Neuronal stem cell (in vitro differentiated cells): Measurements from ENCODE around the gene PLXNA4.

Experiments
- DNase-seq: peaks from one replicate; pipeline ENCODE4 v3.0.0-alpha.2; 2013; ENCODE audit warnings: low spot score
- H2AFZ ChIP-seq: one replicate; pipeline ENCODE4 v1.6.1; 2013; ENCODE audit warnings: mild to moderate bottlenecking, low read length, inconsistent platforms
- H2AK5ac ChIP-seq: 2 replicates; pipeline ENCODE4 v1.6.1; 2013; ENCODE audit warnings: low read depth, mild to moderate bottlenecking, inconsistent platforms, low read length, moderate library complexity, mixed read lengths
- H2BK120ac ChIP-seq: 2 replicates; pipeline ENCODE4 v1.6.1; 2013; ENCODE audit warnings: low read depth, mild to moderate bottlenecking, inconsistent platforms, low read length, moderate library complexity, mixed read lengths
- H2BK12ac ChIP-seq: one replicate; pipeline ENCODE4 v1.6.1; 2013; ENCODE audit warnings: low read length, inconsistent platforms
- H2BK15ac ChIP-seq: 2 replicates; pipeline ENCODE4 v1.6.1; 2013; ENCODE audit warnings: mild to moderate bottlenecking, low read length, inconsistent platforms, mixed read lengths
- H2BK5ac ChIP-seq: one replicate; pipeline ENCODE4 v1.6.1; 2013; ENCODE audit warnings: inconsistent platforms, mild to moderate bottlenecking, low read length, moderate library complexity
- H3K14ac ChIP-seq: one replicate; pipeline ENCODE4 v1.6.1; 2013; ENCODE audit warnings: low read length, inconsistent platforms
- H3K18ac ChIP-seq: 2 replicates; pipeline ENCODE4 v1.6.1; 2013; ENCODE audit warnings: low read length, inconsistent platforms
- H3K23ac ChIP-seq: 2 replicates; pipeline ENCODE4 v1.6.1; 2013; ENCODE audit warnings: low read depth, mild to moderate bottlenecking, mixed read lengths, low read length, inconsistent platforms; ENCODE audit not compliant: poor library complexity
- H3K27ac ChIP-seq: replicated peaks from 3 replicates; pipeline ENCODE4 v1.5.1; 2013; ENCODE audit warnings: low read length, inconsistent platforms
- H3K27me3 ChIP-seq, 3 experiments: 2 replicates each; pipeline ENCODE4 v1.6.1; 2013; ENCODE audit warnings: low read length in 3 of 3, mild to moderate bottlenecking in 2 of 3, inconsistent platforms in 1 of 3, low read depth in 1 of 3, mixed read lengths in 1 of 3, moderate library complexity in 1 of 3; ENCODE audit not compliant: control insufficient read depth in 3 of 3, insufficient read depth in 3 of 3
- H3K36me3 ChIP-seq, 2 donors: replicated peaks in 1 of 2; 2 replicates each; pipeline ENCODE4 v1.6.1; 2013; ENCODE audit warnings: low read length in 2 of 2; ENCODE audit not compliant: control insufficient read depth in 2 of 2, insufficient read depth in 2 of 2
- H3K4ac ChIP-seq: 2 replicates; pipeline ENCODE4 v1.6.1; 2013; ENCODE audit warnings: inconsistent platforms, mild to moderate bottlenecking, low read length, moderate library complexity
- H3K4me1 ChIP-seq, 2 donors: 1 replicate in 1 of 2; 2 replicates in 1 of 2; pipeline ENCODE4 v1.6.1; 2013; ENCODE audit warnings: low read length in 2 of 2, low read depth in 1 of 2; ENCODE audit not compliant: control insufficient read depth in 2 of 2, insufficient read depth in 1 of 2
- H3K4me2 ChIP-seq: one replicate; pipeline ENCODE4 v1.6.1; 2013; ENCODE audit warnings: mild to moderate bottlenecking, low read length, inconsistent platforms; ENCODE audit not compliant: insufficient read depth, poor library complexity, severe bottlenecking
- H3K4me3 ChIP-seq, 2 donors: 2 replicates each; pipeline ENCODE4 v1.5.1; 2013; ENCODE audit warnings: low read length in 2 of 2, mild to moderate bottlenecking in 2 of 2, inconsistent platforms in 1 of 2, moderate library complexity in 1 of 2
- H3K79me1 ChIP-seq: one replicate; pipeline ENCODE4 v1.6.1; 2013; ENCODE audit warnings: low read depth, mild to moderate bottlenecking, inconsistent platforms, low read length, moderate library complexity
- H3K9ac ChIP-seq: one replicate; pipeline ENCODE4 v1.6.1; 2013; ENCODE audit warnings: mild to moderate bottlenecking, low read depth, low read length, inconsistent platforms; ENCODE audit not compliant: poor library complexity
- H3K9me3 ChIP-seq, 2 donors: replicated peaks in 1 of 2; 2 replicates each; pipeline versions ENCODE3 to v1.6.1; 2013; ENCODE audit warnings: low read length in 2 of 2, mild to moderate bottlenecking in 2 of 2, inconsistent platforms in 1 of 2, low read depth in 1 of 2, mixed read lengths in 1 of 2, moderate library complexity in 1 of 2; ENCODE audit not compliant: control insufficient read depth in 2 of 2, insufficient read depth in 1 of 2
- H4K8ac ChIP-seq: one replicate; pipeline ENCODE4 v1.6.1; 2013; ENCODE audit warnings: low read depth, mild to moderate bottlenecking, inconsistent platforms, low read length, moderate library complexity
- H4K91ac ChIP-seq: one replicate; pipeline ENCODE4 v1.6.1; 2013; ENCODE audit warnings: low read length, low read depth, mild to moderate bottlenecking, inconsistent platforms; ENCODE audit not compliant: poor library complexity
- WGBS, 2 donors: extraction: QIAGEN DNeasy Blood & Tissue Kit; methylation state at CpG; one replicate each; pipeline ENCODE4 v1.1.7; 2013; ENCODE audit warnings: missing lambda C conversion rate in 2 of 2, mixed read lengths in 1 of 2; ENCODE audit not compliant: insufficient read length in 2 of 2, insufficient replicate concordance in 1 of 2; ENCODE audit errors: extremely low coverage in 2 of 2; 5-methylcytosine and 5-hydroxymethylcytosine counted together

PLXNA4 gene

GRCh38 chr7:132295175-132295574 lies 281.1 kb downstream of the PLXNA4 start:
- Histone ChIP-seq H3K36me3 (no peaks in the 10 kb centered on the region), H2BK120ac (no peak overlapping the region), H2BK5ac (no peak overlapping the region), H3K14ac (no peak overlapping the region), H3K9me3 (peaks cover 0 to 2% of the 10 kb centered on the region in 2 donors), H2BK12ac (no peak overlapping the region), H3K18ac (no peak overlapping the region), H3K4ac (no peak overlapping the region), H2AK5ac (no peak overlapping the region), H3K79me1 (no peaks in the 10 kb centered on the region), H2AFZ (no peak overlapping the region), H3K4me1 (no peaks in the 10 kb centered on the region), H3K4me2 (no peak overlapping the region), H3K23ac (no peak overlapping the region), H4K8ac (no peak overlapping the region), H3K9ac (no peak overlapping the region), H2BK15ac (no peak overlapping the region), H3K27ac (no peak overlapping the region), H3K27me3 (no peaks in the 10 kb centered on the region), H4K91ac (no peak overlapping the region), H3K4me3 (no peak overlapping the region)
- no CpG with 5 or more reads among the region's 3 CpGs for WGBS, 2 donors
- no peak for DNase-seq

- no peaks in the 10 kb centered on the region for H3K79me1 ChIP-seq
- peaks cover 0 to 2% of the 10 kb centered on the region in 2 donors for H3K9me3 ChIP-seq
- no peak overlapping the region for H4K91ac ChIP-seq
- H4K8ac ChIP-seq = no peak overlapping the region
- no peak overlapping the region for H2BK15ac ChIP-seq
- H2BK5ac ChIP-seq = no peak overlapping the region
- no peaks in the 10 kb centered on the region for H3K36me3 ChIP-seq
- no peak overlapping the region for H2BK12ac ChIP-seq
- no peak overlapping the region for H3K23ac ChIP-seq
- H3K14ac ChIP-seq = no peak overlapping the region
- no peak overlapping the region for H3K4me2 ChIP-seq
- no peak overlapping the region for H2AFZ ChIP-seq
- DNase-seq = no peak
- no peak overlapping the region for H3K4me3 ChIP-seq
- H3K9ac ChIP-seq = no peak overlapping the region
- no peak overlapping the region for H3K18ac ChIP-seq
- H3K4ac ChIP-seq = no peak overlapping the region
- H2AK5ac ChIP-seq = no peak overlapping the region
- H3K27me3 ChIP-seq = no peaks in the 10 kb centered on the region
- no peak overlapping the region for H3K27ac ChIP-seq
- H3K4me1 ChIP-seq = no peaks in the 10 kb centered on the region
- no CpG with 5 or more reads among the region's 4 CpGs for WGBS, 2 donors
- H2BK120ac ChIP-seq = no peak overlapping the region
These were observed 283.5 kb downstream of the PLXNA4 start for GRCh38 chr7:132292803-132293202.

GRCh38 chr7:132291481-132291880 lies 284.8 kb downstream of the PLXNA4 start:
- Histone ChIP-seq H2BK120ac (no peak overlapping the region), H3K27me3 (no peaks in the 10 kb centered on the region), H2BK12ac (no peak overlapping the region), H3K14ac (no peak overlapping the region), H3K23ac (no peak overlapping the region), H3K4me2 (no peak overlapping the region), H3K4me1 (no peaks in the 10 kb centered on the region), H3K27ac (no peak overlapping the region), H2BK15ac (no peak overlapping the region), H2BK5ac (no peak overlapping the region), H2AFZ (no peak overlapping the region), H3K18ac (no peak overlapping the region), H3K4me3 (no peak overlapping the region), H2AK5ac (no peak overlapping the region), H3K9me3 (no peaks in the 10 kb centered on the region), H4K91ac (no peak overlapping the region), H3K79me1 (no peaks in the 10 kb centered on the region), H3K4ac (no peak overlapping the region), H4K8ac (no peak overlapping the region), H3K36me3 (no peaks in the 10 kb centered on the region), H3K9ac (no peak overlapping the region)
- WGBS, 2 donors = no CpG with 5 or more reads among the region's 1 CpG
- no peak for DNase-seq

GRCh38 chr7:132290021-132290420 lies 286.2 kb downstream of the PLXNA4 start:
- Histone ChIP-seq H3K27me3 (no peaks in the 10 kb centered on the region), H3K27ac (no peak overlapping the region), H3K4me3 (no peak overlapping the region), H2AK5ac (no peak overlapping the region), H4K91ac (no peak overlapping the region), H3K79me1 (no peaks in the 10 kb centered on the region), H3K36me3 (no peaks in the 10 kb centered on the region), H3K14ac (no peak overlapping the region), H3K9me3 (no peaks in the 10 kb centered on the region), H2BK15ac (no peak overlapping the region), H3K23ac (no peak overlapping the region), H3K4me2 (no peak overlapping the region), H2BK120ac (no peak overlapping the region), H3K4ac (no peak overlapping the region), H3K9ac (no peak overlapping the region), H2AFZ (no peak overlapping the region), H2BK5ac (no peak overlapping the region), H3K4me1 (no peaks in the 10 kb centered on the region), H2BK12ac (no peak overlapping the region), H3K18ac (no peak overlapping the region), H4K8ac (no peak overlapping the region)
- no peak for DNase-seq
- no CpG with 5 or more reads among the region's 5 CpGs for WGBS, 2 donors
